ENCODE measurements around the gene CAPN8. TPM values are rescaled to one million over a fixed set of nuclear protein-coding genes. Genes with fewer than 3 reads are reported as not detected.

The CAPN8 gene
- total and polyA plus RNA-seq, 8 donors, result 0.57 to 87.9 (median 1.3) TPM

- intact Hi-C loops (cut with DNase I), result no loop called here
- DNase-seq (no peak), ATAC-seq (peak; percentile 86)
Measured at GRCh38 chr1:223513309-223513708, 152.2 kb downstream of the CAPN8 start.

GRCh38 chr1:223512057-223512456 lies 153.4 kb downstream of the CAPN8 start:
- Histone ChIP-seq H3K36me3 (no peaks in the 10 kb centered on the region), H3K27ac (no peak overlapping the region), H3K9me3 (peaks cover 0 to 7% of the 10 kb centered on the region in 2 donors), H3K27me3 (peaks cover 0 to 6% of the 10 kb centered on the region in 2 donors), H3K4me1 (no peaks in the 10 kb centered on the region), H3K4me3 (no peak overlapping the region)
- ATAC-seq (no peak), DNase-seq (no peak)
- TF ChIP-seq CTCF (IDR thresholded peaks at IDR 0.05), result no peak
- intact Hi-C loops (cut with DNase I), result no loop called here

More at GRCh38 chr1:223513309-223513708, 152.2 kb downstream of the CAPN8 start:
- H3K9me3 ChIP-seq, result peaks cover 0 to 7% of the 10 kb centered on the region in 2 donors
- TF ChIP-seq CTCF (IDR thresholded peaks at IDR 0.05), result no peak
- H3K36me3 ChIP-seq, result no peaks in the 10 kb centered on the region
- no peaks in the 10 kb centered on the region for H3K4me1 ChIP-seq
- H3K4me3 ChIP-seq, result no peak overlapping the region
- H3K27ac ChIP-seq, result no peak overlapping the region
- H3K27me3 ChIP-seq, result peaks cover 0 to 6% of the 10 kb centered on the region in 2 donors

GRCh38 chr1:223508796-223509195 lies 156.7 kb downstream of the CAPN8 start:
- DNase-seq (no peak), ATAC-seq (no peak)
- H3K9me3 ChIP-seq, result peaks cover 0 to 7% of the 10 kb centered on the region in 2 donors
- TF ChIP-seq CTCF (IDR thresholded peaks at IDR 0.05), result no peak
- intact Hi-C loops (cut with DNase I), result no loop called here
- no peaks in the 10 kb centered on the region for H3K36me3 ChIP-seq
- H3K4me1 ChIP-seq, result no peaks in the 10 kb centered on the region
- H3K4me3 ChIP-seq, result no peak overlapping the region
- no peak overlapping the region for H3K27ac ChIP-seq
- no peaks in the 10 kb centered on the region for H3K27me3 ChIP-seq

- TF ChIP-seq CTCF (IDR thresholded peaks at IDR 0.05), result no peak
- Histone ChIP-seq H3K9me3 (no peaks in the 10 kb centered on the region), H3K4me1 (no peaks in the 10 kb centered on the region), H3K4me3 (no peak overlapping the region), H3K36me3 (no peaks in the 10 kb centered on the region), H3K27ac (no peak overlapping the region), H3K27me3 (no peaks in the 10 kb centered on the region)
- ATAC-seq (peak; percentile 74), DNase-seq (peak in 1 of 4 donors; percentile 84)
- intact Hi-C loops (cut with DNase I), result no loop called here
Measured at GRCh38 chr1:223504741-223505140, 160.8 kb downstream of the CAPN8 start.

- Histone ChIP-seq H3K27ac (no peak overlapping the region), H3K36me3 (no peaks in the 10 kb centered on the region)
Measured at GRCh38 chr1:223503348-223503747, 162.2 kb downstream of the CAPN8 start.

More at GRCh38 chr1:223503348-223503747, 162.2 kb downstream of the CAPN8 start:
- no peaks in the 10 kb centered on the region for H3K4me1 ChIP-seq
- no peak for DNase-seq
- H3K27me3 ChIP-seq, result no peaks in the 10 kb centered on the region
- no peaks in the 10 kb centered on the region for H3K9me3 ChIP-seq
- intact Hi-C loops (cut with DNase I), result no loop called here
- H3K4me3 ChIP-seq, result no peak overlapping the region
- TF ChIP-seq CTCF (IDR thresholded peaks at IDR 0.05), result no peak
- ATAC-seq, result no peak

Measured in left lung (tissue), 10 donors.